Measurements from ENCODE around the gene ST8SIA1.

The ST8SIA1 gene

GRCh38 chr12:22348208-22348607 lies 13.7 kb upstream of the ST8SIA1 start:
- no peak overlapping the region for H3K4me3 ChIP-seq (ENCODE audit: low read depth, low read length)
- TF ChIP-seq CTCF (IDR thresholded peaks at IDR 0.05; ENCODE audit: borderline replicate concordance, insufficient read depth, low read depth, low read length) = no peak

GRCh38 chr12:22340143-22340542 lies 5.6 kb upstream of the ST8SIA1 start:
- H3K4me3 ChIP-seq (ENCODE audit: low read depth, low read length) = no peak overlapping the region

GRCh38 chr12:22339691-22340090 lies 5.2 kb upstream of the ST8SIA1 start:
- no peak overlapping the region for H3K4me3 ChIP-seq (ENCODE audit: low read depth, low read length)
- no peak for TF ChIP-seq CTCF (IDR thresholded peaks at IDR 0.05; ENCODE audit: borderline replicate concordance, insufficient read depth, low read depth, low read length)

More at GRCh38 chr12:22340143-22340542, 5.6 kb upstream of the ST8SIA1 start:
- no peak for TF ChIP-seq CTCF (IDR thresholded peaks at IDR 0.05; ENCODE audit: borderline replicate concordance, insufficient read depth, low read depth, low read length)

DNA sequence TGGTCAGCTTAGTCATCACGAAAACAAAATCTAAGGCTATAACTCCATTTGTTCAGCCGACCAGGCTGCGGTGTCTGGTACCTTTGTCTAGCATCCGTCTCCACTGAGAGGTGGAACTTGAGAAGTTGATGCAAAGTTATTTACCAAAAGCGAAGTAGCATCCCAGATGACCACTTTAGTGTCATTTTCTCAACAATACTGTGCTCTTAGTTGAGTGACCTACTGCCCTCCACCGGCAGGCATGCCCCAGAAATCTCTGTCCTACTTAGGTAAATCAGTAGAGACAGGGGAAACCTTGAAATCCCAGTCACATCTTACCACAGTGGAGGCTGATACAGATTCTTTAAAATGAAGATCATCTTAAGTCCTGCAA lies 1.3 kb upstream of the ST8SIA1 start:
- no peak for TF ChIP-seq CTCF (IDR thresholded peaks at IDR 0.05; ENCODE audit: borderline replicate concordance, insufficient read depth, low read depth, low read length)
- no peak overlapping the region for H3K4me3 ChIP-seq (ENCODE audit: low read depth, low read length)

GRCh38 chr12:22333713-22334409 lies 646 bp downstream of the ST8SIA1 start:
- no peak for TF ChIP-seq CTCF (IDR thresholded peaks at IDR 0.05; ENCODE audit: borderline replicate concordance, insufficient read depth, low read depth, low read length)
- no peak overlapping the region for H3K4me3 ChIP-seq (ENCODE audit: low read depth, low read length)

- no peak for TF ChIP-seq CTCF (IDR thresholded peaks at IDR 0.05; ENCODE audit: borderline replicate concordance, insufficient read depth, low read depth, low read length)
- H3K4me3 ChIP-seq (ENCODE audit: low read depth, low read length) = no peak overlapping the region
These were observed 1.3 kb downstream of the ST8SIA1 start for GRCh38 chr12:22333186-22333712.

- no peak overlapping the region for H3K4me3 ChIP-seq (ENCODE audit: low read depth, low read length)
- TF ChIP-seq CTCF (IDR thresholded peaks at IDR 0.05; ENCODE audit: borderline replicate concordance, insufficient read depth, low read depth, low read length) = no peak
These were observed 2.3 kb downstream of the ST8SIA1 start for GRCh38 chr12:22332202-22332601.

Data from GM12875 (cell line).